ENCODE data around the gene LINGO4. TPM values are rescaled to one million over a fixed set of nuclear protein-coding genes. Genes with fewer than 3 reads are reported as not detected.

Gene LINGO4
- 1 to 10 TPM in 1 of 4 donors, under 1 TPM in 3; 0.38 to 2.7 (median 0.81) TPM for total RNA-seq

DNA sequence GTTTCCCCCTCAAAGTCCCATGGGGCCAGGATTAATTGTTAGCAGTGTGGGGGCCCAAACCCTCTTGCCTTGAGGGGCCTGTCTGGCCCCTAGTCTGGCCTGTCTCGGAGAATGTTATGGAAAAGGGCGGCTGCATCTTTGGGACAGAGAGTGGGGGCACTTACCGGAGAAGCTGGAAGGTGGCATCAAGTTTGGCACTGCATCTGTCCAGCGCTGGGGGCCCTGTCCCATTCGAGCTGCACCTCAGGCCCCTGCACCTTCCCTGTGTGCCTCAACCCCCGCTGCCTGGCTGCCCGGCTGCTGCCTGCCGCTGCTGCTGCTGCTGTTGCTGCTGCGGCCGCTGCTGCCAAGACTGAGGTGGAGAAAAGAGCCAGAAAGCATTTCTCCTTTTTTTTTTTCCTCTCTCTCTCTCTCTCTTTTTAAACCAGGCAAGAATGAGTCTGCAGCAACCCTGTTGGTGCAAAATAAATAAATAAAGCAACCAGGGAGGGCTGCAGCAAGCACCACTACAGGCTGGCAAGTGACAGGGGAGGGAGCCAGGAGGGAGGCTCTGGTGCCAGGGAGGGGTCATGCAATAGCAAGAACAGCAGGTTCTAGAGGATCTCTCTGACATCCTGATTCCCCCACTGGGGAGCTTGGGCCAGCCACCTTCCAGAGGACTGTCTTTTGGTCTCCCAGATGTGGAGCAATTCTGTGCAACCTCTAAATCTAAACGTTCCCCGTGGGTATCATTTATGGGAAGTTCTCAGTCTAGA lies at the start of gene LINGO4:
Gene LINGO4, minus strand, starts transcription at position 354 of the 755 bp plus-strand sequence. CDS start 2,715 bp downstream, outside the sequence.
- Histone ChIP-seq H3K36me3 (no peaks in the 10 kb centered on the region), H3K27me3 (no peaks in the 10 kb centered on the region), H3K4me1 (peaks cover 4% of the 10 kb centered on the region), H3K4me3 (no peak within 1 kb of the TSS), H3K9me3 (no peaks in the 10 kb centered on the region), H3K27ac (no peak within 1 kb of the TSS)
- no peak for TF ChIP-seq POLR2A (IDR thresholded peaks at IDR 0.05)
- TF ChIP-seq, protein P1, sequence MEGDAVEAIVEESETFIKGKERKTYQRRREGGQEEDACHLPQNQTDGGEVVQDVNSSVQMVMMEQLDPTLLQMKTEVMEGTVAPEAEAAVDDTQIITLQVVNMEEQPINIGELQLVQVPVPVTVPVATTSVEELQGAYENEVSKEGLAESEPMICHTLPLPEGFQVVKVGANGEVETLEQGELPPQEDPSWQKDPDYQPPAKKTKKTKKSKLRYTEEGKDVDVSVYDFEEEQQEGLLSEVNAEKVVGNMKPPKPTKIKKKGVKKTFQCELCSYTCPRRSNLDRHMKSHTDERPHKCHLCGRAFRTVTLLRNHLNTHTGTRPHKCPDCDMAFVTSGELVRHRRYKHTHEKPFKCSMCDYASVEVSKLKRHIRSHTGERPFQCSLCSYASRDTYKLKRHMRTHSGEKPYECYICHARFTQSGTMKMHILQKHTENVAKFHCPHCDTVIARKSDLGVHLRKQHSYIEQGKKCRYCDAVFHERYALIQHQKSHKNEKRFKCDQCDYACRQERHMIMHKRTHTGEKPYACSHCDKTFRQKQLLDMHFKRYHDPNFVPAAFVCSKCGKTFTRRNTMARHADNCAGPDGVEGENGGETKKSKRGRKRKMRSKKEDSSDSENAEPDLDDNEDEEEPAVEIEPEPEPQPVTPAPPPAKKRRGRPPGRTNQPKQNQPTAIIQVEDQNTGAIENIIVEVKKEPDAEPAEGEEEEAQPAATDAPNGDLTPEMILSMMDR (IDR thresholded peaks at IDR 0.05), result no peak
- no peak for TF ChIP-seq EP300 (IDR thresholded peaks at IDR 0.05)
- no peak for TF ChIP-seq POLR2AphosphoS5 (IDR thresholded peaks at IDR 0.05)
- no peak for DNase-seq (ENCODE audit: low spot score in 2 of 2)
- 50% methylated on average over 12 of the region's 12 CpGs for WGBS

- H3K9me3 ChIP-seq, result no peaks in the 10 kb centered on the region
- no peaks in the 10 kb centered on the region for H3K27me3 ChIP-seq
- H3K27ac ChIP-seq, result no peak overlapping the region
- H3K4me1 ChIP-seq, result peaks cover 45% of the 10 kb centered on the region
- peak in 1 of 2 donors; percentile 54 for DNase-seq (ENCODE audit: low spot score in 2 of 2)
- WGBS, result 61% methylated on average over 7 of the region's 7 CpGs
- no peaks in the 10 kb centered on the region for H3K36me3 ChIP-seq
- no peak for TF ChIP-seq POLR2AphosphoS5 (IDR thresholded peaks at IDR 0.05)
- TF ChIP-seq EP300 (IDR thresholded peaks at IDR 0.05), result no peak
- no peak for TF ChIP-seq POLR2A (IDR thresholded peaks at IDR 0.05)
- TF ChIP-seq, protein P1 (IDR thresholded peaks at IDR 0.05), result no peak
- H3K4me3 ChIP-seq, result no peak overlapping the region
These were observed 49.4 kb upstream of the LINGO4 start for GRCh38 chr1:151854658-151855057.

DNA sequence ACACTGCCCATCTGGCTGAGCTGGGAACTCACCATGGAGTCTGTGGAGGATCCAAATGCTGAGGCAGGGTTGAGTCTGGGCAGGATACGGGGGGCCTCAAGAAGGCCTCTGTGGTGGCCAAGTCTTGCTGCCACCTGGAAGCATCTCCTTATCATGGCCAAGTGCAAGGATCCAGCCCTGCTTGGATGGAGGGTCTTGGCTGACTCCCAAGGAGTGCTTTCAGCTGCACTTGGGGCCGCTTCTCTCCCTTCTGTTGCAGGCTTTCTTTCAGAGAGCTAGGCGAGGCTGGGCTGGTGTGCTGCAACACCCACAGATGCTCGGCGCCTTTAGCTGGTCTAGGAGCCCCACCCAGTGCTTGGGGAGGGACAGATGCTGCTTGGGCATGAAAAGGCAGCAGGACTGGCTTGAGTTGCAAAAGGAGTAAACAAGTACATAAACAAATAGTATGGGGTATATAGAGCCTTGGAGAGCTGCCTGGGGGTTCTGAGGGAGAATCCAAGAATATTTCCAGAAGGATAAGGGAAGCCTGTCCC lies 48.3 kb upstream of the LINGO4 start, which contains the start of gene THEM5:
Gene THEM5, minus strand, starts transcription at position 302 of the 533 bp plus-strand sequence. Its CDS starts 147 bp downstream, at position 155.
- Histone ChIP-seq H3K4me1 (peaks cover 50% of the 10 kb centered on the region), H3K36me3 (no peaks in the 10 kb centered on the region), H3K27me3 (no peaks in the 10 kb centered on the region), H3K9me3 (no peaks in the 10 kb centered on the region), H3K4me3 (no peak within 1 kb of the TSS), H3K27ac (peak within 1 kb of the TSS; percentile 15)
- no peak for TF ChIP-seq POLR2A (IDR thresholded peaks at IDR 0.05)
- TF ChIP-seq EP300 (IDR thresholded peaks at IDR 0.05), result no peak
- TF ChIP-seq POLR2AphosphoS5 (IDR thresholded peaks at IDR 0.05), result no peak
- TF ChIP-seq, protein P1 (IDR thresholded peaks at IDR 0.05), result no peak
- peak in 1 of 2 donors; percentile 78 for DNase-seq (ENCODE audit: low spot score in 2 of 2)
- 40% methylated on average over 5 of the region's 5 CpGs for WGBS

DNA sequence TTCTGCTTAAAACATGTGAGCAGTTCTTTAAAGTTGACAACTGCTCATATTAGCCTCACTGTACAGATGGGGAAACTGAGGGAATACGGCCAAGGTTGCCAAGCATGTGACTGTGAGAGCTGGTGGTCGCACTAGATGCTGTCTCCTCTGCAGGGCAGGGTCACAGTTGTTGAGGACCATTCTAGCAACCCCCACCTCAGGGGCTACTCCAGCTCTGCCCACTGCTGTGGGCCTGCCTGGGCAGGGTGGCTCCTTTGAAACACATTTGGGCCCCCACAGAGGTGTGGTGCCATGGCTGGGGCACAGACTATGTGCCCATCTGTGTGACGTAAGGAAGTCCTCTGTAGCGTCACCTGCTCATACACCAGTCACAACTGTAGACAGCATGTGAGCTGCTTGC lies 47.5 kb upstream of the LINGO4 start:
- Histone ChIP-seq H3K4me1 (peaks cover 49% of the 10 kb centered on the region), H3K36me3 (no peaks in the 10 kb centered on the region), H3K9me3 (no peaks in the 10 kb centered on the region), H3K4me3 (no peak overlapping the region), H3K27me3 (no peaks in the 10 kb centered on the region), H3K27ac (peak overlapping the region; percentile 15)
- WGBS, result 83% methylated on average over 1 of the region's 4 CpGs
- TF ChIP-seq POLR2A (IDR thresholded peaks at IDR 0.05) (no peak), EP300 (IDR thresholded peaks at IDR 0.05) (no peak)
- TF ChIP-seq, protein P1 (IDR thresholded peaks at IDR 0.05), result no peak
- DNase-seq (ENCODE audit: low spot score in 2 of 2), result peak in 1 of 2 donors; percentile 35

- Histone ChIP-seq H3K9me3 (no peaks in the 10 kb centered on the region), H3K4me1 (peaks cover 48% of the 10 kb centered on the region), H3K27me3 (no peaks in the 10 kb centered on the region), H3K4me3 (no peak overlapping the region), H3K36me3 (no peaks in the 10 kb centered on the region), H3K27ac (peak overlapping the region; percentile 11)
- TF ChIP-seq POLR2AphosphoS5 (IDR thresholded peaks at IDR 0.05), result no peak
- TF ChIP-seq, protein P1 (IDR thresholded peaks at IDR 0.05), result no peak
- TF ChIP-seq POLR2A (IDR thresholded peaks at IDR 0.05), result no peak
- peak in 1 of 2 donors; percentile 76 for DNase-seq (ENCODE audit: low spot score in 2 of 2)
- WGBS, result 62% methylated on average over 8 of the region's 8 CpGs
These were observed 46.7 kb upstream of the LINGO4 start for GRCh38 chr1:151851886-151852285.

Data from suprapubic skin (tissue), 4 donors.